ENCODE data around the gene UBR3.
"Not testable (repeated sequence)": the region's sequence is repeated elsewhere in the genome, so short reads cannot be mapped to it uniquely, and the experiment has no call there.

DNA sequence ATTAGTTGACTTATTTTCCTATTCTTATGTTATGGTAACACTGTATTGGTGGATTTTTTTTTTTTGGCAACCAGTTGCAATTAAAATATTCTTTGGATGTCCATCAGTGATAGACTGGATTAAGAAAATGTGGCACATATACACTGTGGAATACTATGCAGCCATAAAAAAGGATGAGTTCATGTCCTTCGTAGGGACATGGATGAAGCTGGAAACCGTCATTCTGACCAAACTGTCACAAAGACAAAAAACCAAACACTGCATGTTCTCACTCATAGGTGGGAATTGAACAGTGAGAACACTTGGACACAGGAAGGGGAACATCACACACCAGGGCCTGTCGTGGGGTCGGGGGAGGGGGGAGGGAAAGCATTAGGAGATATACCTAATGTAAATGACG lies 130.0 kb downstream of the UBR3 start:
- TF ChIP-seq CTCF (conservative IDR thresholded peaks at IDR 0.05; ENCODE audit: low read depth, low read length); POLR2A (IDR thresholded peaks at IDR 0.05; ENCODE audit: low read depth, low read length); MAFK (IDR thresholded peaks at IDR 0.05; ENCODE audit: low read depth, low read length); MXI1 (IDR thresholded peaks at IDR 0.05; ENCODE audit: borderline replicate concordance, low read depth, low read length); CHD1 (IDR thresholded peaks at IDR 0.05; ENCODE audit: low read depth, low read length); RCOR1 (IDR thresholded peaks at IDR 0.05; ENCODE audit: insufficient replicate concordance, low read length); RAD21 (IDR thresholded peaks at IDR 0.05; ENCODE audit: low read length): not testable (repeated sequence)
